AG08395 (cell line): ENCODE results near the gene FRMD4A.
"Not testable (repeated sequence)": the region's sequence is repeated elsewhere in the genome, so short reads cannot be mapped to it uniquely, and the experiment has no call there.

Experiments
- DNase-seq: peaks from one replicate; pipeline ENCODE4 v3.0.0; 2012; ENCODE audit warnings: mixed read lengths, low spot score

The FRMD4A gene

GRCh38 chr10:13949844-13950542, 380.7 kb downstream of the FRMD4A start:
- peak; percentile 76 for DNase-seq

GRCh38 chr10:13946209-13946460, 384.6 kb downstream of the FRMD4A start:
- DNase-seq, result no peak

DNA sequence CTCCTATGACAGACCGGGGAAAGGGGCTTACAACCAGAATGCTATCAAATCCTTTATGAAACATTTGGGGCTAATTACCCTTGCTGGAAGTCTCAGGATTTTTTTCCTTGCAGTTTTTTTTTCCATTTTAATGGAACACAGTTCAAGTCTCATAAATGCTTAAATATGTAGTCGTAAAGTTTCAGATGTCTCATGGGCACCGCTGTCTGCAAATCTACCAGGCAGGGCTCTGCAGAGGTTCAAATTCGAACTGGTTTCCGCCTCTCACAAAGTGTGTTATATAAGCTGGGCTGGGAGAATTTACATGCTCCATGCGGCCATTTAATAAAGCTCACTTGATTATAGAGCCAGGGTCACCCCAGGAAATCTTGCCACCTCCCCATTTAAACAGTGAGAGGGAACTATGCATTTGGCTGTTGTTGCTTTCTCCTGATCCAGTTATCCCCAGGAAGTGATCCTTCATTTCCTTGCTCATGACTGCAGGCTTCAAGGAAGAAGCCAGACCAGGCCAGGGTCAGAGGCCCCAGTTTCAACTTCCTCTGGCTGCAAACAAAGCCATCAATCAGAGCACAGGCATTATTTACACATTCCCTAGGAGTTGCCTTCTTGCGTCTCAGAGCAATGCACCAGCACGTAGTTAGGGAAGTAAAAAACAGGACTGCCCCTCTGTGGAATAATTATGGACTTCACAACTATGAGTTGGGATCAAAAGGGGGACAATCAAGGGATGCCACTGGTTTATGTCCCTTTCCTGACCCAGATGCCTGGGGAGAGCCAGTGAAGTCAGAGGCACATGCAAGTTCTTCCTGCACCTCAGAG, 385.1 kb downstream of the FRMD4A start:
- DNase-seq, result no peak

DNA sequence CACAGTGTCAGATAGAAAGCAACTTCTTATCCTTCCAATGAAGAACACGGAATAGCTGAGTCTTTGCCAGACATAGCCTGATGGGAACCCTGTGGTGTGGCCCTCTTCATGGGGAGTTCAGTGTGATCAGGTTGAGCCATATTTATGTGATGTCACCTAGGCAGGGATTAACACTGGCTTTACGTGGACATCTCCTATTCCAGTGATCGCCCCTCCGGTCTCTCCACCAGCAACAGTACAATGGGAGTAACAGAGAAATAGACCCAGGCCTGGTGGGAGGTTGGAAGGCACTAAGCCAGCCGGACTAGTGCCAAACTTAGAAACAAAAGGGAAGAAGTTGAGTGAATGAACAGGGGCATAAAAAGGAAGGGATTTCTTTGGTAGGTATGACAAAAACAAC, 385.9 kb downstream of the FRMD4A start:
- no peak for DNase-seq

DNA sequence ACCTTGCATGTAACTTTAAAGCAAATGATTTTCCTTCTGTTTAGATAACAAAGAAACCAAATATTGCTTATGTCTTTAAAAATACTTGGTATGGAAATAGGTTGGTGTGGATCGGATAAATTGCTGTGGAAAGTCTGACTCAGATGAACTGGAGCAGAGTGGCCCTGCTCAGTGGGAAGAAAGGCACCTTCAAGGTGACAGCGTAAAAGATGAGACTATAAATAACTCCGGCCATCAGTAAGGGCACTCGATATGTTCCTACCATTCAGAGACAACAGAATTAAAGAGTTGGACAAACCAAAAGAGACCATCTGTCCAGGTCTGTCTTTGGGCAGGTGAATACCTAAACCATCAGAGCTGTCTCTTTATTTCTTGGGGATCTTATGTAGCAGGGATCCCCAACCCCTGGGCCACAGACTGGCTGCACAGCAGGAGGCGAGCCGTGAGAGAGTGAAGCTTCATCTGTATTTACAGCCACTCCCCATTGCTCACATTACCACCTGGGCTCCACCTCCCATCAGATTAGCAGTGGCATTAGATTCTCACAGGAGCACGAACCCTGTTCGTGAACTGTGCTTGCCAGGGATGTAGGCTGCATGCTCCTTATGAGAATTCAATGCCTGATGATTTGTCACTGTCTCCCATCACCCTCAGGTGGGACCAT, 386.9 kb downstream of the FRMD4A start:
- DNase-seq, result no peak

GRCh38 chr10:13942035-13942434, 388.7 kb downstream of the FRMD4A start:
- DNase-seq, result no peak

DNA sequence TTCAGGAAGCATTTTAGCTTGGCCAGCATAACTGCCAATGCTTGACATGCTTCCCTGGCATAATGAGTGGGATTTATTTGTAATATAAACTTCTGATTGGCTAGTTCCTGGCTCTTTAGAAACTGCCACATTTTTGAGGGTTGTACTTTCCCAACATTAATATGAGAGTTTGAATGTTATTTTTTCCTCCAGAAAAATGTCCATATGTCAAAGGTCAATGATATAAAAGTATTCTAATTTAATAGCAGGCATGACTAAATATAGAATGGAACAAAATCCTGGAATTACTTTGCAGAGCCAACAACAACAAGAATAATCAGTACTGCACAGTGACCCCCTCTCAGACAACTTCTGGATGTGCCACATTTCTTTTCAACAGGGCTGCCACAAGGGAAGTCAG, 391.3 kb downstream of the FRMD4A start:
- DNase-seq, result peak; percentile 20

DNA sequence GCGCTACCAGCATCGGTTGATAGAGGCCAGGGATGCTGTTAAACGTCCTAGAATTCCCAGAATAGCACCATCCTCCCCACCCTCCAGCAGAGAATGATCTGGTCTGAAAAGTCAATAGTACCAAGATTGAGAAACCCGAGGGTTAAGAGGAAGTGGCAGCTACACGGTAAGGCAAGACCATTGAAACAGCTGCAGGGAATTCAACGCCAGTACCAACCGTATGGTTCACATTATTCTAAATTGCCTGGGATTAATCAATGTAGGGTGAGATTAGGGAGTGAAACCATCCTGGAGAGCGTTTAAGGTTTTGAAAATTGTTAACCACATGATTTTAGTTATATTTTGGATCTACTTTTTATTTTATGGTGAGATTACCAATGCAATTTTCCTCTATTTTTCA, 391.8 kb downstream of the FRMD4A start:
- peak; percentile 19 for DNase-seq

DNA sequence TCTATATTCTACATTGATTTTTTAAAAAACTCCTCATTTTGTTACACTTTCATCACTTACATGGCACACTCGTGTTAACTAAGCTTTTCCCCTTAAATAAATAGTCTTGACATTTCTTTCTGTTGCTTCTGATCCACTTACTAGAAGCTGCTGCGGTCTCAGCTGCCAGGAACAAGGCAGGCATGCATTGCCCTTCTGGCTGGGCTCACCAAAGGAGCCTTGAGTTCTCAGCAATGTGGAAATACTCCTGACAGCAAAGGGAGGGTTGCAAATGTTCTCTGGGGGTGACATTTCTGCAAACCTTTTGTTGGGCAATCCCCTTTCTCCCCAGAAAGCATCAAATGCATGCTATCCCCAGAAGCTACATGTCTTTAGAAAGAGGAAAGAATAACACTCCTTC, 393.9 kb downstream of the FRMD4A start:
- DNase-seq, result no peak

DNA sequence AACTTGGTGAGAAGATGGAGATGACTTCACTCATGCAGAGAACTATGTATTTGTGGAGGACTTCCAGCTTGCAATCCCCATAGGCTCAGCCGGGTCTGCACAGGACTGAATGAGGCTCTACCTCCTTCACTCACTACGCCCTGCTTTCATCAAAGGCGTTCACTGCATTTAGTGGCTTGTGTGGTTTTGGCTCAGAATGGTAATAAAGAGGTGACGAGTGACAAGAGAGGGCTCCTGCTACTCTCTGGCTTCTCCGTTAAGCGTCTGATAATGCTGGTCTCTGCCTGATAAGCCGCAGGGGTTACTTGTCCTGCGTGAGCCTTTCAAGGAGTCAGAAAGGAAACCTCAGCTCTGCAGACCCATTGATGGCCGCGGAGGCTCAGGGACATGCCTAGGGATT, 400.6 kb downstream of the FRMD4A start:
- DNase-seq, result peak; percentile 30

GRCh38 chr10:13928451-13928850, 402.3 kb downstream of the FRMD4A start:
- DNase-seq, result no peak

DNA sequence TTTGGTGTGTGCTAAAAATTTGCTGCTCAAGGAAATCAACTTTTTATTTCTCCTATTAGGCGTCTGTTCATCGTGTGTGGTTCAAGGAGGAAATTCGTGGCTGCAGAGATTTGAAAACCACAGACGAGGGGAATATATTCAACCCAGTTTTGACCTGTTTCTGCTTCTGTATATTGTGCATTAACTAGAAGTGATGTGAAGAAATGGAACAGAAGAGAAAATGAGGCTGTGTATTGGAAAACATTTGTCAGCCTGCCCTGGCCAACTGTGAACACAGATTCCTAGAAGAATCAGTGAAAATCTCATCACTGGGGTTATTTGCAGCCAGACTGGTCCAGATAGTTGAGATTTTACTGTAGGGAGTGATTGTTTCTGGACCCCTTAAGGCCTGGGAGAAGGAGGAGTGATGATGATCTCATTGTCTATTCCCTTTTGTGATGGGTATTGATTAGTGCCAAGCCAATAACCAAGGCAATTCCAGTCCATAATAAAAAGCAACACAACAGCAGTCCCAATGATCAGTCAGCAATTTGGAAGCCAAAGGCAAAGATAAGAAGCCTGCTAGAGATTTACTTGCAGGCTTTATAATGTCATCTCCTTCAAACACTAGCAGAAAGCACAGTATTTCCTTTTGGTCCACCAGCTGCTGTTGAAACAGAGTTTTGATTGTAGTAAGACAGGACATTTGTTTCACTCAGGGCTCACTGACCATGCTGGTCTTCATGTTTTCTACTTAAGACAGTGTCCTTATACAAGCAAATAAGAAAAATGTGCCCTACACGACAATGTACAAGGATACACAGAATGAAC, 404.5 kb downstream of the FRMD4A start:
- DNase-seq, result no peak

DNA sequence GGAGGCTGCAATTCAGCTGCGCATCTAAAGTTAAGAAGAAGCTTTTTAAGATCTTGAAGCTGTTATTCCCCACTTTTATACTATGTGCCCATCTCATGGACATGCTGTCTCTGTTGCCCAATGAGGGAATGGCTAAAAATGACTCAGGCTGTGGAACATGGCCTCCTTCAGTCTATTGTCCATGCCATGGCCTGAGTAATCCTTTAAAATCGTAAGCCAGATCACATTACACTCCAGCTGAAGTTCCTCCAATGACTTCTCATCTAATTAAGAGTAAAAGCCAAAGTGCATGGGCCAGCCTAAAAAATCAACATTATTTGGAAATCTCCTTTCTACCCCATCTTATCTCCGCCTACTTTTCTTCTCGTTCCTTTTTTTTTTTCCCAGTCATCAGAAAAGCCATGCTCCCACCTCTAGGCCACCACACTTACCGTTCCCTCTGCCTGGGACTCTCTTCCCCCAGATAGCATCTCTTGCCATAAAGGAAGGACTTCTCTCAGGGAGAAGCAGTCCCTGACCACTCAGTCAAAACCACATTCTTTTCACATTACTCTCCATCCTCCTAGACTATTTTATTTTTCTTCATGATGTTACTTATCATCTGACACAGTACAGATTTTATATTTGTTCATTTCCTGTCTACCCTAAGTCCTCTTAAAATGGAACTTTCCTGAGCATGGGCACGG, 406.5 kb downstream of the FRMD4A start:
- DNase-seq, result peak; percentile 86

DNA sequence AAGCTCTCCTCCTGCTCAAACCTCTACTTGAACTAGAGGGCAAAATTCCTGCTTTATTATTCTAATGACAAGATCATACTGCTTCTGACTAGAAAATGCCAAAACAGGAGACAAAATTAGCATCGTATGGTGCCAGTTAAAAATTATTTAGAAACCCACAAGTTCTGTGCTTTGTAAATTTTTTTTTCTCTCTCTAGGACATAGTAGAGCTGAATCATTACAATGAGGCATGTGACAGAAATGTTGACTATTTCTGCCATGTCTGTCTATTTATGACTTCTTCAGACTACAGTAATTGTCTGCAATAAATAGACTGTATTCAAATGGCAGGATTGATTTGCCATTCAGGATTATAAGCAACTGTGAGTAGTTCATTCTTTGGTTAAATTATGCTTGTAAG, 408.1 kb downstream of the FRMD4A start:
- DNase-seq, result peak; percentile 26

DNA sequence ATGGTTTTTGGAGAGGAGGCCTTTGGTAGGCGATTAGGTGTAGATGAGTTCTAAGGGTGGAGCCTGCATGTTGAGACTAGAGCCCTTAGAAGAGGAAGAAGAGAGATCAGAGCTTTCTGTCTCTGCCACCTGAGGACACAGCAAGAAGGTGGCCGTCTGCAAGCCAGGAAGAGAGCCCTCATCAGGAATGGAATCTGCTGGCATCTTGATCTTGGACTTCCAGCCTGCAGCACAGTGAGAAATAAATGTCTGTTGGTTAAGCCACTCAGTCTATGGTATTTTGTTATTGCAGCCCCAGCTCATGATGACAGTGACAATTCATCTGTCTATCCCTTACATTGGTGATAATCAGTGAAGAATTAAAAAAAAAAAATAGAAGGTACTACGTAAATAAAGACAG, 408.8 kb downstream of the FRMD4A start:
- DNase-seq, result no peak

- DNase-seq, result not testable (repeated sequence)
Measured at GRCh38 chr10:13921131-13921530, 409.6 kb downstream of the FRMD4A start.

DNA sequence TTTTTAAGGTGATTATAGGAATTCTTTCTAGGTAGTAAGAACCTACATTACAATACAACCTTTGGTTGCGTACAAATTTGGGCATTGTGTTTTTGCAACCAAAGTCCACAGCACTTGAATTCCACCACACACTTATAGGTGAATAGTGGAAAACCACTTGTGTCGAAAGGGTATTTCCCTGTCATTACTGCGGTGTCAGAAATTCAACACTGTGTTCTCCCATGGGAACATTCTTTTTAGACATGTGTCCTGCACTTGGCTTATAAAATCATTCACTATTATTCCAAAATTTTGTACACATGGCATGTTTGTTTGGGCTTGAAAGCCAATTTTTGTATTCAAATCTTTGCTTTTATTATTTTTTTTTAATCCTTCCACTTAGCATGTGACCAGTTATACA, 410.3 kb downstream of the FRMD4A start:
- no peak for DNase-seq

GRCh38 chr10:13920031-13920430, 410.7 kb downstream of the FRMD4A start:
- peak; percentile 18 for DNase-seq

DNA sequence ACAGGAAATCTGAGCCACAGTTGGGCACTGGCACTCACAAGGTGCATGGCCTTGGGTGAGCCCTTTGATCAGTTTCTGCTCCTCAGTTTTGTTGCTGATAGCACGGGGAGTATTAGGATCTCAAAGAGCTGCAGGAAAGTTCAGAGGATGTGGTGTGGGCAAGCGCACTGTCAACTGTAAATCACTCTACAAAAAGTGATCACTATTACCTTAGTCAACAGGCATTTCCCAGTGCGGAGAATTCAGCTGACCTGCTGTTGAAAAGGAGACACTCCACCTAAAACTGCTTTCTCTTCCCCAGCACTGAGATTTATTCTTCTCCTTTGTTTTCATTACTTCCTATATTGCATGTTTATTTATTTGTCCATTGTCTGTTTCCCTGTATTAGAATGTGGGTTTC, 412.9 kb downstream of the FRMD4A start:
- no peak for DNase-seq

DNA sequence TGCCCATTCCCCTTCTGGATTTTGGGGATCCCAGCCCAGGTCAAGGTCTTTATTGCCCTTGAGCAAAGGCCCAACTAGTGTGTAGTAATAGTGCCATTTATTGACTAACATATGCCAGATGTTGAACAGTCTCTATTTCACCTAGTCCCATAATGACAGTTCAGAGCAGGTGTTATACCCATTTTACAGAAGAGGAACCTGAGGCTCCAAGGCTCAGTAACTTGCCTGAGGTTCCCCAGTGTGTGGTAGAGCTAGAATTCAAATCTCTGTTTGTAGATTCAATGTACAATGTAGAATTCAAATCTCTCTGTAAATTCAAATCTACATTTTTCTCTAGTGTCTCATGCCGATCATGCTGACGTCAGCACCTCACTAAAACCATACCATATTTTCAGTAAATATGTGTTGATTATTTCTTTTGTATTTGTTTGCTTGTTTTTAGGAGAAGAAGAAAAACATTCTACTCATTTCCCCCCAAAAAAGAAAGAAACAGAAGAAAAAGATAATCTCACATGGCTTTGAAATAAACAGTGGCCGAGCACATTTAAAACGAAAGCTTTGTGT, 414.3 kb downstream of the FRMD4A start:
- no peak for DNase-seq

GRCh38 chr10:13915710-13916109, 415.0 kb downstream of the FRMD4A start:
- no peak for DNase-seq

DNA sequence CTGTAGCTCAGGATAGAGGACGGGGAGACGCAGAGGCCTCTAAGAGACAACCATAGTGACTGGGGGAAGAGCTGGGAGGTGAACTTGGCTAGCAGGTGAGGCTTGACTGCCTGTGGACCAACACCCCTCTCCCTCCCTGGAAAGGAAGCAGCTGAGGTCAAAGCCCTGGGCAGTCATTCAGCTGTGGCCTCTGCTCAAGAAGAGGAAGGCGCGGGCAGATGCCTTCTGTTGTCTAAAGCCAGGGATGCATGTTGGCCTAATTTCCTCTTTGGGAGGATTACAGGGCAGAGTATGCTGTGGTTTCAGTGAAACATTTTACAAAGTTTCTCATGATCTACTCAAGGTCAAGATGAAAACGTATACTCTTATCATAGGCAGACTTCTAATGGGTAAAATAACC, 416.8 kb downstream of the FRMD4A start:
- no peak for DNase-seq
